Choroid plexus epithelial cell (primary cell): ENCODE measurements around the gene ADAP1.
A peak's percentile ranks its signal among the peaks of the same experiment; 100 is the strongest.
"Not testable (repeated sequence)": the region's sequence is repeated elsewhere in the genome, so short reads cannot be mapped to it uniquely, and the experiment has no call there.

Experiments used
- DNase-seq: peaks from one replicate; pipeline ENCODE4 v3.0.0-alpha.2; 2010; ENCODE audit warnings: low read depth
- H3K4me3 ChIP-seq: 2 replicates; pipeline ENCODE4 v1.5.1; 2011; ENCODE audit warnings: low read depth, mild to moderate bottlenecking, control low read depth, low read length, moderate library complexity
- CTCF ChIP-seq: conservative IDR thresholded peaks from 2 replicates; pipeline ENCODE4 v1.5.1; 2011; ENCODE audit warnings: low read depth, mild to moderate bottlenecking, control low read depth, inconsistent platforms, low read length, moderate library complexity

ADAP1 gene

GRCh38 chr7:954330-955238 is at the start of gene ADAP1:
Gene ADAP1, minus strand, starts transcription at chr7:954680. Its CDS starts 203 bp downstream, at chr7:954477.
- DNase-seq: peak; percentile 37
- TF ChIP-seq CTCF: no peak
- H3K4me3 ChIP-seq: peak within 1 kb of the TSS; percentile 14

- not testable (repeated sequence) for DNase-seq, H3K4me3 ChIP-seq
Measured at GRCh38 chr7:1002445-1002844, 48.0 kb upstream of the ADAP1 start.

- DNase-seq, H3K4me3 ChIP-seq: not testable (repeated sequence)
Measured at GRCh38 chr7:1002026-1002425, 47.5 kb upstream of the ADAP1 start.

- DNase-seq: not testable (repeated sequence)
Measured at GRCh38 chr7:1001069-1001770, 46.7 kb upstream of the ADAP1 start.

GRCh38 chr7:999941-1000935 is 45.8 kb upstream of the ADAP1 start:
- TF ChIP-seq CTCF: no peak
- no peak overlapping the region for H3K4me3 ChIP-seq
- DNase-seq: no peak

More at GRCh38 chr7:1001069-1001770, 46.7 kb upstream of the ADAP1 start:
- H3K4me3 ChIP-seq: not testable (repeated sequence)

- TF ChIP-seq CTCF: no peak
- no peak for DNase-seq
- no peak overlapping the region for H3K4me3 ChIP-seq
Measured at GRCh38 chr7:999149-999879, 44.8 kb upstream of the ADAP1 start.

GRCh38 chr7:997404-998395 is 43.2 kb upstream of the ADAP1 start:
- H3K4me3 ChIP-seq: no peak overlapping the region
- DNase-seq: no peak

More at GRCh38 chr7:997404-998395, 43.2 kb upstream of the ADAP1 start:
- peak; percentile 10 for TF ChIP-seq CTCF
